ENCODE results near the gene LUZP1. TPM values are rescaled to one million over a fixed set of nuclear protein-coding genes. Genes with fewer than 3 reads are reported as not detected.
A peak's percentile ranks its signal among the peaks of the same experiment; 100 is the strongest.

LUZP1 gene
- total and polyA plus RNA-seq, 10 donors: 1.7 to 51.6 (median 31.6) TPM

- TF ChIP-seq POLR2A (IDR thresholded peaks at IDR 0.05) (no peak), POLR2AphosphoS5 (IDR thresholded peaks at IDR 0.05) (no peak), CTCF (IDR thresholded peaks at IDR 0.05 in 8 of 11, conservative IDR thresholded peaks at IDR 0.05 in 3 of 11) (no peak)
- Histone ChIP-seq H3K4me1 (peaks cover 0 to 12% (median 8%) of the 10 kb centered on the region in 6 donors), H3K4me3 (no peak overlapping the region), H3K9me3 (no peaks in the 10 kb centered on the region), H3K27ac (no peak overlapping the region), H3K27me3 (replicated peaks in 1 of 7) (no peaks in the 10 kb centered on the region), H3K36me3 (no peaks in the 10 kb centered on the region)
- DNase-seq: no peak
- intact Hi-C loops (cut with DNase I; ENCODE audit: low total_unique reads): loop anchor here (5.0 kb wide), 1 partner anchor 216 kb away; the partner anchor contains the start of gene LACTBL1
- 80 to 85% (median 80%) methylated on average over 6 of the region's 6 CpGs for WGBS, 5 donors
These were observed 19.8 kb upstream of the LUZP1 start for GRCh38 chr1:23188434-23188884.

GRCh38 chr1:23187637-23188036 is 19.0 kb upstream of the LUZP1 start:
- Histone ChIP-seq H3K27ac (no peak overlapping the region), H3K4me1 (peaks cover 0 to 12% (median 8%) of the 10 kb centered on the region in 6 donors), H3K4me3 (no peak overlapping the region), H3K36me3 (no peaks in the 10 kb centered on the region), H3K9me3 (no peaks in the 10 kb centered on the region), H3K27me3 (replicated peaks in 1 of 7) (no peaks in the 10 kb centered on the region)
- intact Hi-C loops (cut with DNase I; ENCODE audit: low total_unique reads): loop anchor here (5.0 kb wide), 1 partner anchor 215 kb away; the partner anchor contains the start of gene LACTBL1
- TF ChIP-seq POLR2A (IDR thresholded peaks at IDR 0.05) (no peak), CTCF (IDR thresholded peaks at IDR 0.05 in 8 of 11, conservative IDR thresholded peaks at IDR 0.05 in 3 of 11) (no peak)
- 66 to 88% (median 75%) methylated on average over 4 to 5 of the region's 5 CpGs for WGBS, 5 donors
- DNase-seq: no peak

GRCh38 chr1:23185381-23185780 is 16.7 kb upstream of the LUZP1 start:
- Histone ChIP-seq H3K4me1 (peaks cover 0 to 12% (median 8%) of the 10 kb centered on the region in 6 donors), H3K9me3 (no peaks in the 10 kb centered on the region), H3K27ac (no peak overlapping the region), H3K36me3 (no peaks in the 10 kb centered on the region), H3K27me3 (replicated peaks in 1 of 7) (no peaks in the 10 kb centered on the region), H3K4me3 (no peak overlapping the region)
- no peak for DNase-seq
- intact Hi-C loops (cut with DNase I; ENCODE audit: low total_unique reads): loop anchor here (2.0 to 5.0 kb wide), 2 partner anchors 87 to 213 kb away; partner anchors contain the start of gene LACTBL1
- WGBS, 5 donors: 60 to 84% (median 76%) methylated on average over 4 of the region's 4 CpGs
- TF ChIP-seq POLR2AphosphoS5 (IDR thresholded peaks at IDR 0.05) (no peak), CTCF (IDR thresholded peaks at IDR 0.05 in 8 of 11, conservative IDR thresholded peaks at IDR 0.05 in 3 of 11) (no peak), POLR2A (IDR thresholded peaks at IDR 0.05) (no peak)

GRCh38 chr1:23184212-23184934 is 15.7 kb upstream of the LUZP1 start:
- peaks cover 0 to 13% (median 8%) of the 10 kb centered on the region in 6 donors for H3K4me1 ChIP-seq
- no peak for DNase-seq
- 7 to 15% (median 10%) methylated on average over 10 of the region's 10 CpGs for WGBS, 5 donors
- intact Hi-C loops (cut with DNase I; ENCODE audit: low total_unique reads): loop anchor here (2.0 kb wide), 1 partner anchor 86 kb away; no protein-coding TSS in a partner anchor
- H3K27ac ChIP-seq: no peak overlapping the region
- TF ChIP-seq POLR2AphosphoS5 (IDR thresholded peaks at IDR 0.05) (no peak), POLR2A (IDR thresholded peaks at IDR 0.05) (no peak), CTCF (IDR thresholded peaks at IDR 0.05 in 8 of 11, conservative IDR thresholded peaks at IDR 0.05 in 3 of 11) (peak; percentile 34 to 89 (median 68))
- no peaks in the 10 kb centered on the region for H3K36me3 ChIP-seq
- peak overlapping the region in 5 of 8 donors; percentile 11 to 60 (median 20) for H3K4me3 ChIP-seq
- H3K9me3 ChIP-seq: no peaks in the 10 kb centered on the region
- no peaks in the 10 kb centered on the region for H3K27me3 ChIP-seq (replicated peaks in 1 of 7)
